GM19240 (cell line): ENCODE measurements around the gene MRFAP1.

Source experiments
- DNase-seq: peaks from one replicate; pipeline ENCODE4 v3.0.0; 2011; ENCODE audit warnings: low spot score; ENCODE audit not compliant: insufficient read length

Gene MRFAP1

DNA sequence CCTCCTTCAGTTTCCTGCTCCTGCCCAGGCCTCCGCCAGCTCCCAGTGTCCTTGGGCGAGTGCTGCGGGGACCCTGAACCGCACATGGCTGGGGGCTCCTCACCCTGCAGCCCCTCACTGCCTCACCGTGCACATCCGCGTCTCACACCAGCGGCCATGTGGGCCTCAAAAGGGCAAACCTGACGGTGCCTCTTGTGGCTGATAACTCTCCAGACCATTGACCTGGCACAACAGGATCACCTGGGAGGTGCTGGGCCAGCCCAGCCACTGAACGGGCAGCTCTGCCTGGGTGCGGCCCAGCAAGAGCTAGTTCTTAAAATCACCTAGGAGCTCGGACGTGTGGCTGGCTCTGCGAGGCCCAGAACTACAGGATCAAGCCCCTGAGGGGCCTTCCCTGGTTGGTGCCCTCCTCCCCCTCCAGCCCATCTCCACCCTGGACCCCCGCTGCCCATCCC, 49.0 kb downstream of the MRFAP1 start:
- DNase-seq, result no peak
